SK-N-SH (cell line): ENCODE results near the gene ARHGAP11A. TPM values are rescaled to one million over a fixed set of nuclear protein-coding genes. Genes with fewer than 3 reads are reported as not detected.

Source experiments
- CTCF ChIA-PET: fragments of 300-600, 350-600 bp; formaldehyde crosslinking; extraction: SDS; loops from one replicate; lab custom pipeline; 2021; lab: Yijun Ruan, JAX
- POLR2A ChIA-PET: fragments of 350-600 bp; sonication (Branson Sonifier 250); formaldehyde crosslinking; extraction: SDS; loops from one replicate; lab custom pipeline; 2020; ENCODE audit warnings: antibody characterized with exemption, inconsistent platforms; lab: Yijun Ruan, JAX
- DNase-seq: peaks from one replicate; pipeline ENCODE4 v3.0.0; 2012
- H2AFZ ChIP-seq: fragments of 200-600 bp; sonication (generic); 2 replicates; pipeline ENCODE4 v1.8.1; 2016; ENCODE audit warnings: antibody characterized with exemption, mild to moderate bottlenecking, low read depth
- H3F3A ChIP-seq: fragments of 200-600 bp; sonication (generic); replicated peaks from 2 replicates; pipeline ENCODE3; 2016; ENCODE audit warnings: antibody characterized with exemption, mild to moderate bottlenecking; ENCODE audit not compliant: insufficient read depth
- H3K27ac ChIP-seq, 2 experiments: fragments of 200-500 bp in 1 of 2; fragments of 200-600 bp in 1 of 2; sonication (Bioruptor generic) in 1 of 2; sonication (generic), shearing (Covaris generic) in 1 of 2; 2 replicates each; pipeline versions ENCODE4 v1.5.1 to v1.6.1; 2014 to 2016; ENCODE audit warnings: low read depth in 2 of 2, inconsistent platforms in 1 of 2, low read length in 1 of 2, mild to moderate bottlenecking in 1 of 2, mixed read lengths in 1 of 2
- H3K27me3 ChIP-seq: fragments of 200-600 bp; sonication (generic), shearing (Covaris generic); 2 replicates; pipeline ENCODE4 v1.6.1; 2016; ENCODE audit warnings: mixed run types; ENCODE audit not compliant: insufficient read depth
- H3K36me3 ChIP-seq, 2 experiments: fragments of 200-500 bp in 1 of 2; fragments of 200-600 bp in 1 of 2; sonication (Bioruptor generic) in 1 of 2; sonication (generic) in 1 of 2; replicated peaks in 1 of 2; 2 replicates each; pipeline versions ENCODE3 to v1.5.1; 2014 to 2016; ENCODE audit warnings: low read length in 1 of 2, mild to moderate bottlenecking in 1 of 2; ENCODE audit not compliant: insufficient read depth in 2 of 2, control insufficient read depth in 1 of 2
- H3K4me1 ChIP-seq, 2 experiments: fragments of 200-500 bp in 1 of 2; fragments of 200-600 bp in 1 of 2; sonication (Bioruptor generic) in 1 of 2; sonication (generic), shearing (Covaris generic) in 1 of 2; 2 replicates each; pipeline versions ENCODE4 v1.5.1 to v1.6.1; 2014 to 2016; ENCODE audit warnings: low read depth in 1 of 2, low read length in 1 of 2, mixed run types in 1 of 2; ENCODE audit not compliant: insufficient read depth in 2 of 2, control insufficient read depth in 1 of 2
- H3K4me2 ChIP-seq: fragments of 200-600 bp; sonication (generic), shearing (Covaris generic); 2 replicates; pipeline ENCODE4 v1.6.1; 2017; ENCODE audit warnings: mixed run types
- H3K4me3 ChIP-seq, 2 experiments: fragments of 200-500 bp in 1 of 2; fragments of 200-600 bp in 1 of 2; sonication (Bioruptor generic) in 1 of 2; sonication (generic), shearing (Covaris generic) in 1 of 2; 2 replicates each; pipeline versions ENCODE4 v1.5.1 to v1.8.1; 2014 to 2016; ENCODE audit warnings: low read depth in 2 of 2, inconsistent platforms in 1 of 2, low read length in 1 of 2, mild to moderate bottlenecking in 1 of 2, mixed read lengths in 1 of 2, moderate library complexity in 1 of 2
- H3K79me2 ChIP-seq: fragments of 200-600 bp; sonication (generic); 2 replicates; pipeline ENCODE4 v1.8.1; 2017; ENCODE audit warnings: mild to moderate bottlenecking; ENCODE audit not compliant: insufficient read depth
- H3K9ac ChIP-seq: fragments of 200-600 bp; sonication (generic); 2 replicates; pipeline ENCODE4 v1.6.1; 2017; ENCODE audit warnings: mixed run types
- H3K9me2 ChIP-seq: fragments of 200-600 bp; sonication (generic); 2 replicates; pipeline ENCODE4 v1.6.1; 2017; ENCODE audit warnings: mixed run types
- H3K9me3 ChIP-seq: fragments of 200-600 bp; sonication (generic); 2 replicates; pipeline ENCODE4 v1.6.1; 2017; ENCODE audit warnings: mixed run types, mild to moderate bottlenecking, moderate library complexity
- H4K20me1 ChIP-seq: fragments of 200-600 bp; sonication (generic); 2 replicates; pipeline ENCODE4 v1.6.1; 2017; ENCODE audit warnings: mild to moderate bottlenecking, mixed run types; ENCODE audit not compliant: insufficient read depth
- ELF1 ChIP-seq: IDR thresholded peaks from 2 replicates; pipeline ENCODE4 v1.4.0; 2012
- MEF2A ChIP-seq: IDR thresholded peaks from 2 replicates; pipeline ENCODE4 v1.4.0; 2012; ENCODE audit warnings: low read depth, borderline replicate concordance
- NFIC ChIP-seq: IDR thresholded peaks from 2 replicates; pipeline ENCODE4 v1.4.0; 2012; ENCODE audit warnings: borderline replicate concordance
- PBX3 ChIP-seq: IDR thresholded peaks from 2 replicates; pipeline ENCODE4; 2012
- POLR2AphosphoS5 ChIP-seq: IDR thresholded peaks from 2 replicates; pipeline ENCODE4 v1.6.1; 2012; ENCODE audit warnings: low read depth, low read length
- SMC3 ChIP-seq: IDR thresholded peaks from 2 replicates; pipeline ENCODE4 v1.6.1; 2012; ENCODE audit warnings: low read depth, low read length, improper control_type of control experiment
- TAF1 ChIP-seq: IDR thresholded peaks from 2 replicates; pipeline ENCODE4 v1.6.1; 2012; ENCODE audit warnings: low read depth, mild to moderate bottlenecking, low read length, moderate library complexity, borderline replicate concordance
- TCF12 ChIP-seq: IDR thresholded peaks from 2 replicates; pipeline ENCODE4 v1.4.0; 2012
- USF2 ChIP-seq: fragments of 150-350 bp; IDR thresholded peaks from 2 replicates; pipeline ENCODE4 v1.6.1; 2017; ENCODE audit warnings: antibody characterized with exemption, low read length, low read depth, borderline replicate concordance
- WGBS: methylation state at CpG from one replicate; pipeline ENCODE4 v1.1.6; 2017; ENCODE audit warnings: low lambda C conversion rate; 5-methylcytosine and 5-hydroxymethylcytosine counted together
- polyA plus RNA-seq, 3 experiments: library from polyadenylated mRNA; depleted of rRNA; stranded (reverse); fragments of >200 nt; gene quantifications; 2 replicates each; pipeline ENCODE4 v1.2.3, GENCODE V29; 2012
- TF ChIP-seq, protein P1 (sequence below): IDR thresholded peaks from 2 replicates; pipeline ENCODE4 v1.4.0; 2012; ENCODE audit warnings: low read depth, borderline replicate concordance
- TF ChIP-seq, protein P2 (sequence below): fragments of 150-350 bp; IDR thresholded peaks from 2 replicates; pipeline ENCODE4 v1.6.1; 2016; ENCODE audit warnings: mild to moderate bottlenecking, low read depth, low read length
- TF ChIP-seq, protein P3 (sequence below): IDR thresholded peaks from 2 replicates; pipeline ENCODE4 v1.4.0; 2012; ENCODE audit warnings: low read depth, borderline replicate concordance

Gene ARHGAP11A
- polyA plus RNA-seq, 1 of the 3 experiments (the other 2 are of a cell fraction), result 4.8 TPM

GRCh38 chr15:32670623-32671022 lies 55.3 kb downstream of the ARHGAP11A start:
- CTCF ChIA-PET, result interaction anchor here (0.7 to 16.6 kb wide), 7 partner anchors 8 to 327 kb away, joined by 3 to 295 read pairs (median 3); no protein-coding TSS in a partner anchor
- no peaks in the 10 kb centered on the region for H3K9me2 ChIP-seq
- H3K4me1 ChIP-seq, result peaks cover 0 to 18% of the 10 kb centered on the region in 2 experiments; a peak in 2 of 4 replicates
- H3K79me2 ChIP-seq, result no peaks in the 10 kb centered on the region
- no peak overlapping the region for H3K9ac ChIP-seq
- no peak overlapping the region for H3K4me3 ChIP-seq
- H4K20me1 ChIP-seq, result no peaks in the 10 kb centered on the region
- 84% methylated on average over 3 of the region's 3 CpGs for WGBS
- H3K4me2 ChIP-seq, result no peak overlapping the region
- TF ChIP-seq TAF1 (no peak), SMC3 (no peak), NFIC (no peak), PBX3 (no peak), USF2 (no peak), TCF12 (no peak), MEF2A (no peak), ELF1 (no peak), POLR2AphosphoS5 (no peak)
- TF ChIP-seq, protein P1, sequence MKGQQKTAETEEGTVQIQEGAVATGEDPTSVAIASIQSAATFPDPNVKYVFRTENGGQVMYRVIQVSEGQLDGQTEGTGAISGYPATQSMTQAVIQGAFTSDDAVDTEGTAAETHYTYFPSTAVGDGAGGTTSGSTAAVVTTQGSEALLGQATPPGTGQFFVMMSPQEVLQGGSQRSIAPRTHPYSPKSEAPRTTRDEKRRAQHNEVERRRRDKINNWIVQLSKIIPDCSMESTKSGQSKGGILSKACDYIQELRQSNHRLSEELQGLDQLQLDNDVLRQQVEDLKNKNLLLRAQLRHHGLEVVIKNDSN, result no peak
- TF ChIP-seq, protein P2, sequence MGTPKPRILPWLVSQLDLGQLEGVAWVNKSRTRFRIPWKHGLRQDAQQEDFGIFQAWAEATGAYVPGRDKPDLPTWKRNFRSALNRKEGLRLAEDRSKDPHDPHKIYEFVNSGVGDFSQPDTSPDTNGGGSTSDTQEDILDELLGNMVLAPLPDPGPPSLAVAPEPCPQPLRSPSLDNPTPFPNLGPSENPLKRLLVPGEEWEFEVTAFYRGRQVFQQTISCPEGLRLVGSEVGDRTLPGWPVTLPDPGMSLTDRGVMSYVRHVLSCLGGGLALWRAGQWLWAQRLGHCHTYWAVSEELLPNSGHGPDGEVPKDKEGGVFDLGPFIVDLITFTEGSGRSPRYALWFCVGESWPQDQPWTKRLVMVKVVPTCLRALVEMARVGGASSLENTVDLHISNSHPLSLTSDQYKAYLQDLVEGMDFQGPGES, result no peak
- TF ChIP-seq, protein P3, sequence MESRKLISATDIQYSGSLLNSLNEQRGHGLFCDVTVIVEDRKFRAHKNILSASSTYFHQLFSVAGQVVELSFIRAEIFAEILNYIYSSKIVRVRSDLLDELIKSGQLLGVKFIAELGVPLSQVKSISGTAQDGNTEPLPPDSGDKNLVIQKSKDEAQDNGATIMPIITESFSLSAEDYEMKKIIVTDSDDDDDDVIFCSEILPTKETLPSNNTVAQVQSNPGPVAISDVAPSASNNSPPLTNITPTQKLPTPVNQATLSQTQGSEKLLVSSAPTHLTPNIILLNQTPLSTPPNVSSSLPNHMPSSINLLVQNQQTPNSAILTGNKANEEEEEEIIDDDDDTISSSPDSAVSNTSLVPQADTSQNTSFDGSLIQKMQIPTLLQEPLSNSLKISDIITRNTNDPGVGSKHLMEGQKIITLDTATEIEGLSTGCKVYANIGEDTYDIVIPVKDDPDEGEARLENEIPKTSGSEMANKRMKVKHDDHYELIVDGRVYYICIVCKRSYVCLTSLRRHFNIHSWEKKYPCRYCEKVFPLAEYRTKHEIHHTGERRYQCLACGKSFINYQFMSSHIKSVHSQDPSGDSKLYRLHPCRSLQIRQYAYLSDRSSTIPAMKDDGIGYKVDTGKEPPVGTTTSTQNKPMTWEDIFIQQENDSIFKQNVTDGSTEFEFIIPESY, result no peak
- H3F3A ChIP-seq, result peaks cover 7% of the 10 kb centered on the region
- H3K27me3 ChIP-seq, result no peaks in the 10 kb centered on the region
- H3K9me3 ChIP-seq, result no peaks in the 10 kb centered on the region
- POLR2A ChIA-PET, result no interaction called here
- peak overlapping the region in 1 of 2 experiments; percentile 86; a peak in 2 of 4 replicates for H3K27ac ChIP-seq
- no peak for DNase-seq
- no peak overlapping the region for H2AFZ ChIP-seq
- H3K36me3 ChIP-seq, result no peaks in the 10 kb centered on the region
